ENCODE measurements around the gene CEP85L.

The CEP85L gene

GRCh38 chr6:118621799-118622470 lies 29.5 kb downstream of the CEP85L start:
- DNase-seq (ENCODE audit: low read depth): no peak

- no peak for DNase-seq (ENCODE audit: low read depth)
Observed at GRCh38 chr6:118620202-118620601, 31.2 kb downstream of the CEP85L start.

GRCh38 chr6:118618676-118619377 lies 32.6 kb downstream of the CEP85L start:
- peak; percentile 57 for DNase-seq (ENCODE audit: low read depth)

GRCh38 chr6:118617417-118617816 lies 34.0 kb downstream of the CEP85L start:
- no peak for DNase-seq (ENCODE audit: low read depth)

DNA sequence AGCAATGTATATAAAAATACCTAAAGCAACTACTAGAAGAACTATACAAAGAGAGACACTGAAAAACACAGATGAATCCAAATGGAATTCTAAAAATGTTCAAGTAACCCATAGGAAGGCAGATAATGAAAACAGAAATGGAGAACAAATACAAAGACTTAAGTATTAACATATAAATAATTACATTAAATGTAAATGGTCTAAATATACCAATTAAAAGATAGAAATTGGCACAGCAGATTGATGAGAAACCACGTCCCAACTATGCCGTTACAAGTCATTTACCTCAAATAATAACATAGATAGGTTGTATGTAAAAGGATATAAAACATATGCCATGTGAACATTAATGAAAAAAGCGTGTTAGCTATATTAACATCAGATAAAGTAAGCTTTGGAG lies 40.1 kb downstream of the CEP85L start:
- DNase-seq (ENCODE audit: low read depth): no peak

DNA sequence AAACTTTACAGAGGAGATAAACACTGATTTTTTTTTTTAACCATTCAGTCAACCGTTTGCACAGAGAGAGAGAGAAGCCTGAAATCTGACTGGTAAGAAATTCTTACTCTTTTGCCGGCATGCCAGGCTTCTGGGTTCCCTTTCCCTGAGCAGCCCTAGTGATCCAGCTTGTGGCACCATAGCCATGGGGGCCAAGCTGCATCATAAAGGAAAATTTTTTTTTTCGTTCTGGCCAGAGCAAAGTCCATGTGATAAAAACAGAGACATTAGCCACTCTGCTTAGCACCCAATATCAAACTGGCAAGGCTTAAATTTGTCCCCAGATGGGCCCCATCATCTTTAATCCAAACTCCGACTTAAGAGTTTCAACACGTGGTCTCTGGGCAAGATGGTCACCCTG lies 44.5 kb downstream of the CEP85L start:
- no peak for DNase-seq (ENCODE audit: low read depth)

GRCh38 chr6:118606268-118606667 lies 45.1 kb downstream of the CEP85L start:
- DNase-seq (ENCODE audit: low read depth): no peak

DNA sequence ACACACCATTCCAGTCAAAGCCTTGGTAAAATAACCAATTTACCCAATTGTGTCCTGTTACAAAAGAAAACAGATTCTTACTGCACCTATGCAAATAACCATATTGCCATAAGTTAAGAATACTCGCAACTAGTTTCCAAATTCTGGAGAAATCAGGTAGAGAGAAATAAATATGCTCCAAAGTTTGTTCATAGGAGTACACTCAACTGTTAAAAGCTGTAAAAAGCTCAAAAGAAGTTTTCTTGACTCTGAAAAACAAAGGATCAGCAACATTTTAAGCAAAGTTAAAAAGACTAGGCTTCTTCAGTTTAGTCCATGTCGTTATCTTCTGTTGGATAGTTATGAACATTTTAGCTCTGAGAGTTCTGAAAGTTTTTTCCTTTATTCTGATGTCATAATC lies 48.0 kb downstream of the CEP85L start:
- no peak for DNase-seq (ENCODE audit: low read depth)

GRCh38 chr6:118602300-118602699 lies 49.1 kb downstream of the CEP85L start:
- no peak for DNase-seq (ENCODE audit: low read depth)

DNA sequence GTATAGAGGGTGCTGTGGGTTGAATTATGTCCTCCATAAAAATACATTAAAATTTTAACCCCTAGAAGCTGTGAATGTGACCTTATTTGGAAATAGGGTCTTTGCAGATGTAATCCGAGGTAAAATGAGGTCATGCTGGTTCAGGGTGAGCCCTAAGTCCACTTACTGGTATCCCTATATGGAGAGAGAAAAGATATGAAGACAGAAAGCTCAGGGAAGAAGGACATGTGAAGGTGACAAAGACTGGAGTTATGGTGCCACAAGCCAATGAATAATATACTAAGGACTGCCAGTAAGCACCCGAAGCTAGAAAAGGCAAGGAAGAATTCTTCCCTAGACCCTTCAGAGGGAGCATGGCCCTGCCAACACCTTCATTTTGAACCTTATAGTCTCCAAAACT lies 53.1 kb downstream of the CEP85L start:
- DNase-seq (ENCODE audit: low read depth): no peak

DNA sequence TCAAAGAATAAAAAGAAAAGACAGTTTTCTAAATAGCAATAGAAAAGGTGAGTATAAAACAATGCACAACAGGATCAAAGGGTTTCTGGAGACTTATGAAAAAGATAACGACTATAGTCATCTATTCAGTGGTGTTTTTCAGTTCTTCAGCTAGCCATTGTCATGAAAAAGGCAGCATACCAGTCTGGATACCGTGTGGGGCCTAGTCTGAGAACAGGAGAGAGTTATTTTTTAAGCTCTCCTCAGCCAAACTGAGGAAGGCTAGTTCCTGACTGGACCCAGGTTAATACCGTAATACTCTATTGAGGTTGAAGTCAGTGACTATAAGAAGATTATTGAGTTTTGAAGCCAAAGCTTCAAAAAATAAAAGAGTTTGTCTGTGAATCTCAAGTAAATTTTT lies 53.8 kb downstream of the CEP85L start:
- DNase-seq (ENCODE audit: low read depth): no peak

- no peak for DNase-seq (ENCODE audit: low read depth)
Observed at GRCh38 chr6:118596774-118597320, 54.5 kb downstream of the CEP85L start.

DNA sequence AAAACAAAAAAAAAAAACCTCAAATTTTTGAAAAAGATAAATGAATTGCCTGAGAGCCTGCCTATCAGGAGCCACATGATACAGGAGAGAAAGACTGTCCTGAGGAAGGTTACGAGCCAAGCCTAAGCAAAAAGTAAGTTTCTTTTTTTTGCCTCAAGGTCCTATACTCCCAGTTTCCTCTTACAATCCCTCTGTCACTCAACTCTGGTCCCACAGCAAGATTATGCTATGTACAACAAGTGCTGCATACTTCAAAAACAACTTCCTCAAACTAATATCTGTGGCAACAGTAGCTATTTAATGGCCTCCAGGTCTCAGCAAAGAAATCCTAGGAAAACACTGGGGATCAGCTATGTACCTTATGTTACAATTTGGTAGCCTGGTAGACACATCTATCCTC lies 56.5 kb downstream of the CEP85L start:
- no peak for DNase-seq (ENCODE audit: low read depth)

GRCh38 chr6:118591897-118592296 lies 59.5 kb downstream of the CEP85L start:
- no peak for DNase-seq (ENCODE audit: low read depth)

- DNase-seq (ENCODE audit: low read depth): no peak
Observed at GRCh38 chr6:118589649-118590365, 61.6 kb downstream of the CEP85L start.

GRCh38 chr6:118589186-118589585 lies 62.2 kb downstream of the CEP85L start:
- no peak for DNase-seq (ENCODE audit: low read depth)

DNA sequence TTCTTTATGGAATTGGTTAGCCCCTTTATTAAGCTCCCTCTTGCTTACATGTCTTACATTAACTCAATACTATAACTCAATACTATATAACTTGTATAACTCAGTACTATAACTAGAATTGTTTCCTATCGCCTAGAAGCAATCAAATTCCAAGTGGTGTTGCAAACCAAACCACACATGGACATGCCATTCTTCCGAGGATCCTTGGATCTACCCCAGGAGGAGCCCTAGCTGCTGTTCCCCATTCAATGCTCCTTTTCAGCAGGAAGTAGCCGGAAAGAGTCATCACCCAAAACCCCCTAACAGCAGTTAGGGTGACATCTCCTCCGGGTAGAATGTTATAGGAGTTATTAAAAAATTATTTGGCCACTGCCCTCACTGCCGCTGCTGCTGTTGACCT lies 62.8 kb downstream of the CEP85L start:
- no peak for DNase-seq (ENCODE audit: low read depth)

DNA sequence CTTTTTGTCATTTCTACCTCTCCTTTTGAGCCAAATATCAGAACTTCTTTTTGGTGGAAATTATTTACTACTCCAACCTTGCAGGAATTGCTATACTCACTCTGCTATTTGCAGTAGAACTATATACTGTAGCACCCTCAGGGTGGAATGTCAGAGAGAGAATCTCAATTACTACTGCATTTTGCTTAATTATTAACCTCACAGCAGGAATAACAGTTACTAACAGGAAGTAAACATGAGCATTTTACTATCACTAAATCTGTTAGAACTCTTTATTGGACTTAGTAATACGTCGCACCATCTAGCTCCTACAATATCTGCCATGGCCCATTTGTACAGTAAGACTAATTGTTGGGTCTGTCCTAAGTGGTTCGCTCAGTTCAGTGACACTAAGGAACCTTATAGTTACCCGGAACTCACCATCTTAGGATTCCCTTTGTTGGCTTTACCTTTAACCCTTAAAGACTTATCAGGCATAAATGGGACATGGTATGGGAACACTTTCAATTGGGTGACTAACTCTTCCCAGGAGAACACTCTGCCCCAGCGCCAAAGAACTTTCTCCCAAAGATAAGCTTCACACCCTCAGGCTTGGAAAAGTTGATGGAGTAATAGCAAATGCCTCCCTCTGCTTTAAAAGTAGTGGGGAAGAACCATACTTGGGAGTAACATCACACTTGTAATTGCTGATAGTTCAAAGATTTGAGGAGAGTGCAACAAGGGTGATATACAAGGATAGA lies 64.5 kb downstream of the CEP85L start:
- DNase-seq (ENCODE audit: low read depth): no peak

- no peak for DNase-seq (ENCODE audit: low read depth)
Observed at GRCh38 chr6:118584911-118585310, 66.5 kb downstream of the CEP85L start.

GRCh38 chr6:118581489-118581959 lies 69.9 kb downstream of the CEP85L start:
- no peak for DNase-seq (ENCODE audit: low read depth)

DNA sequence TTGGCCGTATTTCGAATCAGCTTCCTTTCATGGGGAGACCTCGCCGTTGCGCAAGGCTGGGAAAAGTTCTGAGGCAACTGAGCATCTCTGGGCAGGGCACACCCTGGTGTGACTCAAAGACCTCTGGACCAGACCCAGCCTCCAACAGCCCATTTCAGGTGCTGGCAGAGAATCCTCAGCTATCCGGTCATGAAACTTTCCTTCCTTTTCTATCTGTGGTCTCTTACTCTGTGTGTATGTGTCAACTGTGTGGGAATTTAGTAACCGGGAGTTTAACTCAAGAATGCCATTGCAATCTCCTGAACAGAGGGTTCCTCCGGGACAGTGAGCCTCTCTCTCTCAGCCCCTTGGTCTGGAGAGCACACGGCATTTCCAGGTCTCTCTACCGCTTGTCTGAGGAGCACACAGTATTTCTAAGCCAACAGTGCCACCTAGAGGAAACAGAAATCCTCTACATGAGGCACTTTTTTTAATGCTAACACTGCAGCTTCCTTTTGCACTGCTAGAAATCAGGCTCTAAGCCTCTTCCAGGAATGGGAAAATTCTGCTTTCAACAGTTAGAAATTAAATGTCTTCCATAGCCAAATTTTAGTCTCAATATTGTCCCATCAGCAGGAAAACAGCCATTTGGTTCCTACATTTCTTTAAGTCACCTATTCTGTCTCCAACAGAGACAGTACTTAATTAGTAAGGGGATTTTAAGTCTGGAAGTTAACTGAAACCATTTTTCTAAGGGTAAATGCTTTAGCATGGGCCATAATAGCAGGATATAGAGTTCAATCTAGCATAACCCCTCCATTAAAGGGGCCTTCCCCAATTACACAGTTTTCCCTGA lies 70.6 kb downstream of the CEP85L start:
- no peak for DNase-seq (ENCODE audit: low read depth)
